SK-N-MC (cell line): ENCODE results near the gene ANKRD49.

Experiments used
- EZH2 ChIP-seq: fragments of 200-600 bp; sonication (generic); IDR thresholded peaks from one replicate; pipeline ENCODE4 v1.6.1; 2017; ENCODE audit warnings: antibody characterized with exemption
- POLR2AphosphoS5 ChIP-seq: IDR thresholded peaks from 2 replicates; pipeline ENCODE4 v1.6.1; 2012; ENCODE audit warnings: mild to moderate bottlenecking, low read depth, low read length, borderline replicate concordance

DNA sequence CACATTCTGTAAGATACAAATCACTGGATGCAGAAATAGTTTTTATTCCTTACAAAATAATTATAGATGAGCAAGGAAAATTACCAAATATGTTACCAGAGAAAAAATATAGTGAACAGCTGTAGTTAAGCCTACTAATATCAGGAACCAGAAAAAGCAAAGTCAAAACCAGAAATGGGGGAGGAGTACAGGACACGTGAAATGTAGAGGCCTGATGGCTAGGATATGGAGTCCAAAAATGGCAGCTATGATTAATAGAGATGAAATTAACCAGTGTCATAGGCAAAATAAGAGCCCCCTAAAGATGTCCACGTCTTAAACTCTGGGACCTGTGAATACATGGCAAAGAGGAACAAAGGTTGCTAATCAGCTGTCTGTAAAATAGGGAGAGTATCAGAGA is 34.2 kb upstream of the ANKRD49 start:
- TF ChIP-seq POLR2AphosphoS5, result no peak
- TF ChIP-seq EZH2, result no peak
